ENCODE measurements around the gene NDUFB11.

- TF ChIP-seq POLR2A (IDR thresholded peaks at IDR 0.05) (no peak), CTCF (IDR thresholded peaks at IDR 0.05) (no peak)
Observed at GRCh38 chrX:47169273-47169672, 24.8 kb upstream of the NDUFB11 start.

Data from vagina (tissue), 2 donors.